OCI-LY7 (cell line): ENCODE results near the gene TUBB3. TPM values are rescaled to one million over a fixed set of nuclear protein-coding genes. Genes with fewer than 3 reads are reported as not detected.

Experiments
- BruUV-seq: library from RNA; stranded (reverse); fragments of 400-500 nt; replicated peaks from 2 replicates; lab custom pipeline; 2021; lab: Mats Ljungman, UMichigan
- CTCF ChIA-PET: fragments of 300-600 bp; sonication (Branson Sonifier 250); formaldehyde crosslinking; loops from one replicate; lab custom pipeline; 2022; ENCODE audit warnings: antibody characterized with exemption; ENCODE audit not compliant: unreplicated experiment; lab: Charles Lee
- POLR2A ChIA-PET: fragments of 300-600 bp; sonication (Branson Sonifier 250); formaldehyde crosslinking; loops from one replicate; lab custom pipeline; 2022; ENCODE audit warnings: antibody characterized with exemption; lab: Charles Lee
- DNase-seq: peaks from one replicate; pipeline ENCODE4 v3.0.0-alpha.2; 2015; ENCODE audit warnings: low spot score
- H2AFZ ChIP-seq: fragments of 200-600 bp; sonication (generic), shearing (Covaris generic); 2 replicates; pipeline ENCODE4 v1.6.1; 2014; ENCODE audit warnings: mild to moderate bottlenecking, antibody characterized with exemption, low read length, moderate library complexity
- H3K27ac ChIP-seq: fragments of 200-600 bp; sonication (generic); 2 replicates; pipeline ENCODE4 v1.5.1; 2014; ENCODE audit warnings: mixed run types, low read depth, mild to moderate bottlenecking, moderate library complexity, low read length, inconsistent platforms; ENCODE audit not compliant: poor library complexity, severe bottlenecking
- H3K36me3 ChIP-seq: fragments of 200-600 bp; sonication (generic); 2 replicates; pipeline ENCODE4 v1.6.1; 2014; ENCODE audit warnings: mild to moderate bottlenecking, antibody characterized with exemption, low read length, moderate library complexity, mixed read lengths; ENCODE audit not compliant: insufficient read depth
- H3K4me1 ChIP-seq: fragments of 200-600 bp; sonication (generic); 2 replicates; pipeline ENCODE4 v1.5.1; 2014; ENCODE audit warnings: mild to moderate bottlenecking, low read length; ENCODE audit not compliant: insufficient read depth, poor library complexity, severe bottlenecking
- H3K4me2 ChIP-seq: fragments of 200-600 bp; sonication (generic); 2 replicates; pipeline ENCODE4 v1.6.1; 2014; ENCODE audit warnings: mild to moderate bottlenecking, low read length
- H3K4me3 ChIP-seq: fragments of 200-600 bp; sonication (generic); 2 replicates; pipeline ENCODE4 v1.5.1; 2014; ENCODE audit warnings: mild to moderate bottlenecking, low read depth, low read length; ENCODE audit not compliant: poor library complexity, severe bottlenecking
- H3K79me2 ChIP-seq: fragments of 200-600 bp; sonication (generic); 2 replicates; pipeline ENCODE4 v1.6.1; 2016; ENCODE audit warnings: low read depth, mild to moderate bottlenecking, low read length, moderate library complexity, mixed read lengths; ENCODE audit not compliant: insufficient read depth
- H3K9me2 ChIP-seq: fragments of 200-600 bp; sonication (generic); 2 replicates; pipeline ENCODE4 v1.6.1; 2016; ENCODE audit warnings: mild to moderate bottlenecking, low read length, mixed read lengths; ENCODE audit not compliant: insufficient read depth
- H3K9me3 ChIP-seq: fragments of 200-600 bp; sonication (generic); 2 replicates; pipeline ENCODE4 v1.6.1; 2014; ENCODE audit warnings: mild to moderate bottlenecking, mixed run types, low read length, mixed read lengths
- H4K20me1 ChIP-seq: fragments of 200-600 bp; sonication (generic); 2 replicates; pipeline ENCODE4 v1.6.1; 2014; ENCODE audit warnings: mild to moderate bottlenecking, antibody characterized with exemption, low read length, moderate library complexity, mixed read lengths; ENCODE audit not compliant: insufficient read depth
- EZH2phosphoT487 ChIP-seq: fragments of 200-600 bp; sonication (generic); IDR thresholded peaks from 2 replicates; pipeline ENCODE4 v1.6.1; 2018; ENCODE audit warnings: low read depth, borderline replicate concordance, mild to moderate bottlenecking, mixed run types, antibody characterized with exemption, low read length, moderate library complexity, mixed read lengths
- intact Hi-C: fragments of 100-400 bp; cut with micrococcal nuclease; formaldehyde crosslinking; loops from one replicate; pipeline ENCODE4 v1.10.0; 2022; ENCODE audit not compliant: unreplicated experiment
- total RNA-seq, 2 experiments: library from RNA; depleted of rRNA in 1 of 2; stranded (reverse); fragments of >200 nt in 1 of 2; shearing (Covaris generic) in 1 of 2; gene quantifications; 2 replicates each; pipeline ENCODE4 v1.2.3, GENCODE V29; 2014 to 2022
- TF ChIP-seq, protein P1 (sequence below): fragments of 200-600 bp; sonication (generic); conservative IDR thresholded peaks from 2 replicates; pipeline ENCODE4 v1.5.1; 2014; ENCODE audit warnings: mild to moderate bottlenecking, antibody characterized with exemption, low read length, moderate library complexity, mixed read lengths

TUBB3 gene
- total RNA-seq, 2 experiments from 2014 or later, result 63.7 to 192 TPM

DNA sequence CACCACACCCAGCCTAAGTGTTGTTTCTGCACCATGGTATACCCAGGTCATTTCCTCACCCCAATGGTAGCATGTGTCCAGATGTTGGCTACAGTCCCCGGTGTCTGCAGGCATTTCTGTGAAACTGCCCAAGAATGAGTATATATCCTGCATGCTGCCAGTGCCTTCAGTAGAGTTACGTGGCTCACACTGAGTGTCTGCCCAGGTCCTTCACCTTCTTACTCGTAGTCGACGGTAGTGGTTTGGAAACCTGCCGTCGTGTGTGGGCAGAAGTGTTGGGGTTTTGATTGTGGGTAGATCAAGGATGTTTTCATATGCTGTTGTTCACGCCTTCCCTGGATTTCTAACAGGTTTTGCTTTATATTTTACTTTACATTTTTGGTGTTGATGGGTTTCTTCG lies 32.9 kb upstream of the TUBB3 start:
- no peak for TF ChIP-seq EZH2phosphoT487
- TF ChIP-seq, protein P1, sequence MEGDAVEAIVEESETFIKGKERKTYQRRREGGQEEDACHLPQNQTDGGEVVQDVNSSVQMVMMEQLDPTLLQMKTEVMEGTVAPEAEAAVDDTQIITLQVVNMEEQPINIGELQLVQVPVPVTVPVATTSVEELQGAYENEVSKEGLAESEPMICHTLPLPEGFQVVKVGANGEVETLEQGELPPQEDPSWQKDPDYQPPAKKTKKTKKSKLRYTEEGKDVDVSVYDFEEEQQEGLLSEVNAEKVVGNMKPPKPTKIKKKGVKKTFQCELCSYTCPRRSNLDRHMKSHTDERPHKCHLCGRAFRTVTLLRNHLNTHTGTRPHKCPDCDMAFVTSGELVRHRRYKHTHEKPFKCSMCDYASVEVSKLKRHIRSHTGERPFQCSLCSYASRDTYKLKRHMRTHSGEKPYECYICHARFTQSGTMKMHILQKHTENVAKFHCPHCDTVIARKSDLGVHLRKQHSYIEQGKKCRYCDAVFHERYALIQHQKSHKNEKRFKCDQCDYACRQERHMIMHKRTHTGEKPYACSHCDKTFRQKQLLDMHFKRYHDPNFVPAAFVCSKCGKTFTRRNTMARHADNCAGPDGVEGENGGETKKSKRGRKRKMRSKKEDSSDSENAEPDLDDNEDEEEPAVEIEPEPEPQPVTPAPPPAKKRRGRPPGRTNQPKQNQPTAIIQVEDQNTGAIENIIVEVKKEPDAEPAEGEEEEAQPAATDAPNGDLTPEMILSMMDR, result no peak
- Histone ChIP-seq H3K4me1 (no peaks in the 10 kb centered on the region), H3K4me3 (no peak overlapping the region), H3K27ac (no peak overlapping the region), H3K79me2 (no peaks in the 10 kb centered on the region), H3K4me2 (no peak overlapping the region), H3K9me2 (no peaks in the 10 kb centered on the region), H3K9me3 (no peaks in the 10 kb centered on the region), H4K20me1 (no peaks in the 10 kb centered on the region), H3K36me3 (peaks cover 97% of the 10 kb centered on the region), H2AFZ (no peak overlapping the region)
- no TSS peak for BruUV-seq
- CTCF ChIA-PET, result no interaction called here
- intact Hi-C loops, result no loop called here
- POLR2A ChIA-PET, result no interaction called here
- DNase-seq, result no peak

DNA sequence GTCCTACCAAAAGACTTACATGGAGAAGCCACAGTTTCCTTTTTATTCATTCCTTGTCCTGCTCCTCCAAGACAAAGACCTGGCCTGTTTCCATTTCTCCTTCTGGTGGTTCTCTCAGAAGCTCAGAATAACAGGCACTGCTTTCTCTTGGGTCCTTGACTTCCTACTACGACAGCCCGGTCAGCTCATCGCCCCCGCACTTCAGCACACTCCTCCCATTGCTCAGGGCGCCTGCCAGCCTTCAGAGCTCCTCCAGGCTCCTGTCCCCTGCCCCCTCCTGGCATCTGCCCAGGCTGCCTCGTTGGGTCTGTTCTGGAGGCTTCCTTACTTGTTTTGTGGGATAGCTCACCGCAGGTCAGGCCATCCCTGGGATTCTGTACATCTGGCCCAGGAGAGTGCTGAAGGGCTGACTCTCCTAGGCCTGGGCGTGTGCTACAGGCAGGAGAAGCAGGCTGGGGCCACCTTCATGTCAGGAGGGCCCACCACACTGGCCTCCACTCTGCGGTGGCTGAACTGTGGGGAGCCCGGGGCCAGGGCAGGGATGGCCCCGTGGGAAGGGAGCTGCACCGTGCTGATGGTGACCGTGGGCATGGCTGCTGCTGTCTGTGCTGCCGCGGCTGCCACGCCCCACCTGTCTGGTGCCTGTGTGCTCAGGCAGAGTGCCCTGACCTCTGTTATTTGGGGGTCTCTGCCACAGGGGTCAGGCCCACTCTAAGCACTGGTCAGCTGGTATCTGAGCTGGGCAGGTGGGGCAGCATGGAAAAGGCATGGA lies 32.1 kb upstream of the TUBB3 start:
- no peak for DNase-seq
- no peaks in the 10 kb centered on the region for H3K4me1 ChIP-seq
- no TSS peak for BruUV-seq
- no peak for TF ChIP-seq EZH2phosphoT487
- TF ChIP-seq, protein P1, result no peak
- H3K36me3 ChIP-seq, result peaks cover 97% of the 10 kb centered on the region
- intact Hi-C loops, result no loop called here
- H3K9me2 ChIP-seq, result no peaks in the 10 kb centered on the region
- no peaks in the 10 kb centered on the region for H3K79me2 ChIP-seq
- H3K27ac ChIP-seq, result no peak overlapping the region
- POLR2A ChIA-PET, result no interaction called here
- H3K4me2 ChIP-seq, result no peak overlapping the region
- CTCF ChIA-PET, result no interaction called here
- no peaks in the 10 kb centered on the region for H3K9me3 ChIP-seq
- no peak overlapping the region for H3K4me3 ChIP-seq
- H4K20me1 ChIP-seq, result no peaks in the 10 kb centered on the region
- H2AFZ ChIP-seq, result no peak overlapping the region

DNA sequence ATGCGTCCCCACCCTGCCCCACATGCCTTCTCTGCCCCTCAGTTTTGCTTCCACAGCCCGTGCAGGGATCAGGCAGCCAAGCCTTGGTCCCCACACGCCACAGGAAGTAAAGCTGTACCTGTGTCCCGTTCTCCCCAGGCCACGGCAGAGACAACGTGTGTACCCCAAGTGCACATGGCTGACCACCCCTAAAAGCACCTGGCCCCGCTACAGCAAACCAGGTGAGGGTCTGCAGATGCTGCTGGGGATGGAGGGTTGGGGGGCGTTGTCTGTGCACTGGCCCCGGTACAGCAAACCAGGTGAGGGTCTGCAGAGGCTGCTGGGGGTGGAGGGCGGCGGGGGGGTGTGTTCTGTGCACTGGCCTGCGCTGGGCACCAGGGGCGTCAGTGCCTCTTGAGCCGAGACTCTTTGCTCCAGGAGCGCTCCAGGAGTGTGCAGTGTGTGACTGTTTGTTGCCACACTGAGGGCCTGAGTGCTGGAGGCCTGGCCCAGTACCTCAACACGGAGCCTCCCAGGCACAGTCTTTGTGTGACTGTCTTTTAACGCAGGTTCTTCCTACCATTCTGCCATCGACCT lies 31.0 kb upstream of the TUBB3 start:
- Histone ChIP-seq H3K9me2 (no peaks in the 10 kb centered on the region), H3K4me1 (no peaks in the 10 kb centered on the region), H3K4me3 (no peak overlapping the region), H3K27ac (no peak overlapping the region), H3K9me3 (no peaks in the 10 kb centered on the region), H3K4me2 (no peak overlapping the region), H2AFZ (no peak overlapping the region), H3K36me3 (peaks cover 94% of the 10 kb centered on the region), H4K20me1 (no peaks in the 10 kb centered on the region), H3K79me2 (no peaks in the 10 kb centered on the region)
- intact Hi-C loops, result no loop called here
- ChIA-PET CTCF (no interaction called here), POLR2A (no interaction called here)
- no peak for TF ChIP-seq EZH2phosphoT487
- TF ChIP-seq, protein P1, result no peak
- no TSS peak for BruUV-seq
- no peak for DNase-seq
